ENCODE measurements around the gene PLVAP.
A peak's percentile ranks its signal among the peaks of the same experiment; 100 is the strongest.

Gene PLVAP

GRCh38 chr19:17352608-17353280, 24.4 kb downstream of the PLVAP start:
- H3K4me1 ChIP-seq (ENCODE audit: control insufficient read depth, insufficient read depth, low read length) = no peaks in the 10 kb centered on the region
- H3K9me3 ChIP-seq (ENCODE audit: control insufficient read depth, insufficient read depth, low read depth, low read length) = no peaks in the 10 kb centered on the region
- CTCF ChIA-PET = no interaction called here
- H3K36me3 ChIP-seq (ENCODE audit: control insufficient read depth in 2 of 2, insufficient read depth in 1 of 2, low read length in 2 of 2) = no peaks in the 10 kb centered on the region
- POLR2A ChIA-PET = no interaction called here
- TF ChIP-seq ZNF548 (tag by site-specific recombination; IDR thresholded peaks at IDR 0.05) (no peak), ZNF658 (tag by site-specific recombination; IDR thresholded peaks at IDR 0.05) (no peak), SP2 (tag by site-specific recombination; IDR thresholded peaks at IDR 0.05) (peak; percentile 14; the same call in 1 of the 2 replicates), ZNF26 (tag by site-specific recombination; IDR thresholded peaks at IDR 0.05) (no peak), HOXC10 (CRISPR knock-in tag; IDR thresholded peaks at IDR 0.05) (no peak), ZNF16 (tag by site-specific recombination; IDR thresholded peaks at IDR 0.05; ENCODE audit: low read depth) (peak; percentile 92), ZNF660 (tag by site-specific recombination; IDR thresholded peaks at IDR 0.05) (no peak)
- H3K27ac ChIP-seq (ENCODE audit: extremely low read depth, low read depth, low read length) = no peak overlapping the region
- H3K4me3 ChIP-seq (ENCODE audit: low read depth, low read length) = no peak overlapping the region

GRCh38 chr19:17351815-17352435, 25.2 kb downstream of the PLVAP start:
- ChIA-PET POLR2A (no interaction called here), CTCF (no interaction called here)
- no peaks in the 10 kb centered on the region for H3K9me3 ChIP-seq (ENCODE audit: control insufficient read depth, insufficient read depth, low read depth, low read length)
- TF ChIP-seq ATF2 (tag by site-specific recombination; IDR thresholded peaks at IDR 0.05; ENCODE audit: low read depth) = peak; percentile 92
- peak; percentile 95 for TF ChIP-seq ZNF629 (tag by site-specific recombination; IDR thresholded peaks at IDR 0.05)
- TF ChIP-seq MYNN (tag by site-specific recombination; IDR thresholded peaks at IDR 0.05; ENCODE audit: borderline replicate concordance) = no peak
- peak; percentile 92 for TF ChIP-seq ZBTB21 (tag by site-specific recombination; IDR thresholded peaks at IDR 0.05)
- no peak for TF ChIP-seq ZNF362 (tag by site-specific recombination; IDR thresholded peaks at IDR 0.05)
- TF ChIP-seq PRDM1 (tag by site-specific recombination; IDR thresholded peaks at IDR 0.05) = 0 out of 2 replicates have a peak, but pooled peaks have one; percentile 10
- TF ChIP-seq ZNF433 (tag by site-specific recombination; IDR thresholded peaks at IDR 0.05; ENCODE audit: low read depth) = no peak
- no peak overlapping the region for H3K27ac ChIP-seq (ENCODE audit: extremely low read depth, low read depth, low read length)
- no peaks in the 10 kb centered on the region for H3K36me3 ChIP-seq (ENCODE audit: control insufficient read depth in 2 of 2, insufficient read depth in 1 of 2, low read length in 2 of 2)
- no peak overlapping the region for H3K4me3 ChIP-seq (ENCODE audit: low read depth, low read length)
- H3K4me1 ChIP-seq (ENCODE audit: control insufficient read depth, insufficient read depth, low read length) = no peaks in the 10 kb centered on the region

- no peaks in the 10 kb centered on the region for H3K9me3 ChIP-seq (ENCODE audit: control insufficient read depth, insufficient read depth, low read depth, low read length)
- no peaks in the 10 kb centered on the region for H3K4me1 ChIP-seq (ENCODE audit: control insufficient read depth, insufficient read depth, low read length)
- CTCF ChIA-PET = interaction anchor here (1.0 to 2.2 kb wide), 3 partner anchors 9 to 40 kb away, joined by 3 to 17 read pairs (median 3); no protein-coding TSS in a partner anchor
- H3K4me3 ChIP-seq (ENCODE audit: low read depth, low read length) = no peak overlapping the region
- no peak overlapping the region for H3K27ac ChIP-seq (ENCODE audit: extremely low read depth, low read depth, low read length)
- POLR2A ChIA-PET = no interaction called here
- no peaks in the 10 kb centered on the region; a peak in 1 of 3 replicates for H3K36me3 ChIP-seq (ENCODE audit: control insufficient read depth in 2 of 2, insufficient read depth in 1 of 2, low read length in 2 of 2)
- peak; percentile 52; the same call in 1 of the 2 replicates for TF ChIP-seq ZBTB48 (tag by site-specific recombination; IDR thresholded peaks at IDR 0.05)
- no peak for TF ChIP-seq PRDM2 (tag by site-specific recombination; IDR thresholded peaks at IDR 0.05; ENCODE audit: borderline replicate concordance)
- peak; percentile 46; the same call in 1 of the 2 replicates for TF ChIP-seq PATZ1 (tag by site-specific recombination; IDR thresholded peaks at IDR 0.05)
- no peak for TF ChIP-seq MZF1 (tag by site-specific recombination; IDR thresholded peaks at IDR 0.05; ENCODE audit: borderline replicate concordance)
These were observed 28.4 kb downstream of the PLVAP start for GRCh38 chr19:17348700-17349099.

All from HEK293 (cell line).